Stimulated activated CD4-positive, alpha-beta T cell treated with anti-CD3 and anti-CD28 coated beads, Interleukin-12 subunit alpha, Interleukin-12 subunit beta, amount 100 ng/mL, for 4 hours (primary cell): ENCODE data around the gene ESRRB.
"Not testable (repeated sequence)": the region's sequence is repeated elsewhere in the genome, so short reads cannot be mapped to it uniquely, and the experiment has no call there.

Source experiments
- DNase-seq: peaks from one replicate; pipeline ENCODE4 v3.0.0-alpha.2; 2020

Gene ESRRB

GRCh38 chr14:76498463-76498935 is 122.6 kb downstream of the ESRRB start:
- DNase-seq, result no peak

DNA sequence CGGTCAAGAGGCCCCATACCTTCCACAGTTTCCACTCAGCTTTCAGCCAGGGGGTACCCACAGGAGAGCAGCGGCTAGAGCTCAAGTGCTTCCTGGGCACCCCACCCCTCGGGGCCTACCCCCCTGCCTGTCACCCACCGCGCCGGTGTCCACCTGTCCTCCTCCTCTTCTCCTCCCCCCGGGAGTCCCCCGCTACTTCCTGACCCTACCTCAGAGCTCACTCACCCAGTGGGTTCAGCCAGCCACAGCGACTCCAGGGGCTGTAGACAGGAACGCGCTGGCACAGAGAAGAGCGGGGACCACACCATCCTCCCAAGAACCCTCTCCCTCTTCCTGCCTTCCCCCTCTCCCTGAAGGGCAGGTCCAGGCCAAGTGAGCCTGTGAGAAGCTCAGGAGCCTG is 123.0 kb downstream of the ESRRB start:
- DNase-seq, result no peak

- no peak for DNase-seq
Measured at GRCh38 chr14:76499399-76499798, 123.5 kb downstream of the ESRRB start.

DNA sequence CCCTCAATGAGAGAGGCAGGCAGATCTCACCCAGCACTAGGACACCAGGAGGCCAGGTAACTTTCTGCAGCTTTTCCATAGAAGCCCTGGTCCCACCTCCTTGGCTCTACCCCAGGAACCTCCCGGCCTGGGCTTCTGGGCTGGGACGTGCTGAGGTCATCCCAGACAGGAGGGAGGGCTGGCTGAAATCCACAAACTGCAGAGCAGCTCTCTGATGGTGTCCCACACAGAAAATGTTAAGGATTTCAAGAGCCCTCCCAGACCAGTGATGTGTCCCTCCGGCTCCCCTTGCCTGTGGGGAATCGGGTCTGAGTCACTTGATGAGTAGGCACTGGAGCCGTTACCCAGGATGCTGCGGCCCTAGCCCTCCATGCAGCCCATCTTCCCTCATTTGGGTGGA is 124.1 kb downstream of the ESRRB start:
- no peak for DNase-seq

DNA sequence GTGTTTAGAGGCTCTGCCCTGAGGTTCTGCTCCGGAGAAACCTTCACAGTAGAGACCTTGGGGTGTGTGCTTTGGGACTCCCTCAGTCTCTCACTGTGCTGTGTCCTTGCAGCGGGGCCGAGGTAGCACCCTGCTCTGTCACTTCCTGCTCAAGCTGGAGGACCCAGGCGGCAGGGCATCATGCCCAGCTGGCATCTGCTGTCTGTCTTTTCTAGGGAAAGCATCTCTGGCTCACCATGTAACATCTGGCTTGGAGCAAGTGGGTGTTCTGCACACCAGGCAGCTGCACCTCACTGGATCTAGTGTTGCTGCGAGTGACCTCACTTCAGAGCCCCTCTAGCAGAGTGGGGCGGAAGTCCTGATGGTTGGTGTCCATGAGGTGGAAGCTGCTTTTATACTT is 124.5 kb downstream of the ESRRB start:
- no peak for DNase-seq

DNA sequence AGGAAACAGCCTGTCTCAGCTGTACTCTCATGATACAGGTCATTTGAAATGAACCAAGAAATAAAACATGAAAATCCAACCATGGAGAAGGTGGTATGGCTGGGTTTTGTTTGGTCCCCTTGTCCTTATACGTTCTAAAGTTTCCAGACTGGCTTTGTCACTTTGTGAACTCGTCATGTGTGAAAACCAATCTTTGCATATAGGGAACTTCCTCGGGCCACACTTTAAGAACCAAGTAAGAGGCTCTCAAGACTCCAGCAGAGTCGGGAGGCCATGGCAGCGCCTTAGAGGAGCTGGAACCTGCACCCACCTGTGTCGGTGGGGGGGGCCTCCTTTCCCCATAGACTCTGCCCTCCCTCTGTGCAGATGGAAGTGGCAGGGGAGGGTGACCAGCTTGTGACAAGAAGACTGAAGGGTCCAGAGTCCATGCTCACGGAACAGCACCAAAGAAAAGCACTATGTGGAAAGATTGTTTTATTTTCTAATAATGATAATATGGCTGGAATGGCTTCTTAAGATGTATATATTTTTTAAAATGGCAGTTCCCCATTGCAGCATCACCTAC is 125.3 kb downstream of the ESRRB start:
- DNase-seq, result no peak

GRCh38 chr14:76502219-76502618 is 126.3 kb downstream of the ESRRB start:
- DNase-seq, result no peak

GRCh38 chr14:76502638-76503037 is 126.7 kb downstream of the ESRRB start:
- DNase-seq, result no peak

GRCh38 chr14:76509311-76509710 is 133.4 kb downstream of the ESRRB start:
- no peak for DNase-seq

DNA sequence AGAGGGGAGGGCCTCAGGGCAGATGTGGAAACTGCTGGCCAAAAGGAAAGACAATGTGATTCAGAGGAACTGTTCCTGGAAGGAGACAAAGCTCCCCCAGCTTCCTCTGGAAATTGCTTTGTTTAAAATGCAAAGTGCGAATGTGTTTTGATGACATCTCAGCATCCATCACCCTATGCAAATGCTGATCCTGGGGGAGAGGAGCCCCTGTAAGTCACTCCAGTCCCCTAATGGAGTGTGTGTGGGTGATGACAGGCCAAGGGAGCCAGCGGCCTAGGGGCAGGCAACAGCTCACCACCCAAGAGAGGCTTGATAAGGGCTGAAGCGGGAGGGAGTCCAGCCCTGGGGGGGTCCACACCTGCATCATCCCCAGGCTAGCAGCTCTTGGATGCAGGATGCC is 134.2 kb downstream of the ESRRB start:
- DNase-seq, result no peak

DNA sequence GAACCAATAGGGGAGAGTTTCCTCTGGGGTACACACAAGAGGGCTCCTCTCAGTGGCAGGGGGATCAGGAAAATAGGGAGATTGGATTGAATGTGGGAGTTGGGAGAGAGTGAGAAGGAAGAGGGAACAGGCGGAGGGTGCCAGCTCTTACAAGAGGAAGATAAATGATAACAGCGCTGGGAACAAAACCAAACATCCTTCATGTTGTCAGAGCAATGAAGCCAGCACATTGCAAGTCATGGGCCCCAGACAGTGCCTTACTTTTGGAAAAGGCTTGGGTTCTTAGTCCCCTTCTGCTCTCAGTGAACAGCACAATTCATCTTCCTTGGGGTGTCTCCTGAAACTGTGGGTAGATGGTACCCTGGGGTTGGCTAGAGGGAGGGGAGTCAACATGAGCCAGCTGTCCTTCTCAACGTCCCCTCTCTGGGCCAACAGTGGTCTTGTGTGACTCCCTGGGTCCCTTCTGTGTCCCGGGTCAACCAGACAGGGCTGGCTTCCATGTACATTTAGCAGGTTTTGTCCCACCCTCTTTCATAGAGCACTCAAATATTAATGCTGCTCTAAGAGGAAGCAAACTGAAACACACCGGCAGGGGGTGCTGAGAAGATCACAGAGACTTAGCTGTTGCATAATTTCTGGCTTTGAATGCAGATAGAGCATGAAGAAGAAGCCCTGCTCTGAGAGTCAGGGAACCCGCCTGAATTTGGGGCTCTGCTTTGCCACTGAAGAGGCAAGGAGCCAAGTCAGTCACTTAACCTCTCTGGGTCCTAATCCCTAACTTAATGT is 138.5 kb downstream of the ESRRB start:
- no peak for DNase-seq

DNA sequence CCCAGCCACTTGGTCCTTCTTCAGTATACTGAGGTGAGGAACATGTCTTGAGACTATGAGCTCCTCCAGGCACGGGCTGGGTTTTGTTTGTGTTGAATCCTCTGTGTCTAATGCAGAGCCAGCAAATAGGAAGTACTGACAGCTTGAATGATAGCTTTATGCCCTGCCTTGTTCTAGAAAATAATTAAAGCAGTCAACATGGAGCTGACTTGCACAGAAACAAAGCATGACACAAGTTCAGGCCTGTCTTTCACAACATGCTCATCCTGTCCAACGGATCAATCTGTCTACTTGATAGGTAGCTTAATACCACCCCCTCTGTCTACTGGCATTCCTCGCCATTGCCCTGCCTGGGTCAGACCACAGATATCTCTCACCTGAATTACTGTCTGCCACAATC is 140.9 kb downstream of the ESRRB start:
- no peak for DNase-seq

DNA sequence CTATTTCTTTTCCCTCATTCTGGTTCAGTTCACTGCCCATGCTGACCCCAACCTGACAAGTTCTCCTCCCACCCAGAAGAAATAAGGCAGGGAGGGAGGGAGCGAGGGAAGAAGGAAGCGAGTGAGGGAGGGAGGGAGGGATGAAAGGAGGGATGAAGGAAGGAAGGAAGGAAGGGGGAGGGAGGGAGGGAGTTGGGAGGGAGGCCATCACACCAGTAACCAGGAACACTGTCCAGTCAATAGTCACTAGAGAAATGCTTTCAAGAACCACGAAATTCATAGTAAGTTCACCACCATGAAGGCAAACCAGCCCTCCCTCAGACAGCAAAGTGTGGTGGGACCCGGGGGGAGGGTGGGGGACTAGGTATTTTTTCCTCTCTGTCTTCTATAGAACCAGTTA is 142.4 kb downstream of the ESRRB start:
- DNase-seq, result no peak

GRCh38 chr14:76525106-76525821 is 149.3 kb downstream of the ESRRB start:
- DNase-seq, result no peak

GRCh38 chr14:76531085-76531484 is 155.1 kb downstream of the ESRRB start:
- DNase-seq, result no peak

GRCh38 chr14:76531821-76532318 is 155.9 kb downstream of the ESRRB start:
- no peak for DNase-seq

- DNase-seq, result not testable (repeated sequence)
Measured at GRCh38 chr14:76536636-76537035, 160.7 kb downstream of the ESRRB start.

- no peak for DNase-seq
Measured at GRCh38 chr14:76537906-76538647, 162.1 kb downstream of the ESRRB start.

GRCh38 chr14:76538648-76539008 is 162.7 kb downstream of the ESRRB start:
- DNase-seq, result no peak

DNA sequence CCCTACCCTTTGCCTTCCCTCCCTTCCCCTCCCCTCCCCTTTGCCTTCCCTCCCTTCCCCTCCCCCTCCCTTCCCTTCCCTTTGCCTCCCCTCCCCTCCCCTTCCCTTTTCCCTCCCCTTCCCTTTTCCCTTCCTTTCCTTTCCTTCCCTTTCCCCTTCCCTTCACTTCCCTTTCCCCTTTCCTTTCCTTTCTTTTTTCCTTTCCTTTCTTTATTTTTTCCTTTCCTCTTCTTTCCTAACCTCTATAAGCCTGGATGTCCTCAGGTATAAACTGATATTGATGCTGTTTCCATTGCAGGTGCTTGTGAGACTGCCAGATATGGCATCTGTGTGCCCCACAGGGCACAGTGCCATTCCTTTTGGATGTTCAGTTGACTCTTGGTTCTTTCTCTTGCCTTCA is 163.2 kb downstream of the ESRRB start:
- no peak for DNase-seq

DNA sequence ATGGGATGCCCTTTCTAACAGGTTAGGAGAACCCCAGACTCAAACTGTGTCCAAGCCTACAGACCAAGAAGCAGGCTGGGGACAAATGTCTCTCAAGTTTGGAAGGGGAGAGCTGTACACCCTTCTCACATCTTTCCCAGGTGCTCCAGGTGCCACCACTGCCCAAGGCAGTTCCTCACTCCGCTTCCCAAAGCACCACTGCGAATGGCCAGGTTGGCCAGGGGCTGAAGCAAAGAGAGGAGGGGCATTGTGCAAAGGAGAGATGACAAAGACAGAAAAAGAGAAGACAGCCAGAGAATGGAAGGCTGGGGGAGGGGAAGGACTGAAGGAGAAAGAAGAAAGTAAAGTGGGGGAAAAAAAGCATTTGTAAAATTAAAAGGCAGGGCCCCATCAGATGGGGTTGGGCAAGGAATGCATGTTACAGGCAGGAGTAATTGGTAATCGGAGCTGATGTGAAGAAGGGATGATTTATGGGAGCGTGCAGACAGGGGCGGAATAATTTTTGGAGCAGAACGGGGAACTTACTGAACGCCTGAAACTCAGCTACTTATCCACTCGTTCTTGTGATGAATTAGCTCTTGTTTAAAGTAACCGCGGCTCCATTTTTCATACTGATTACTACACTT is 165.8 kb downstream of the ESRRB start:
- DNase-seq, result no peak

- no peak for DNase-seq
Measured at GRCh38 chr14:76546426-76547221, 170.7 kb downstream of the ESRRB start.
